HepG2 (cell line): ENCODE measurements around the gene NHP2. TPM values are rescaled to one million over a fixed set of nuclear protein-coding genes. Genes with fewer than 3 reads are reported as not detected.

Experiments
- DRAP1 ChIP-seq: IDR thresholded peaks from 2 replicates; pipeline ENCODE4 v1.6.1; 2016; ENCODE audit warnings: missing genetic modification reagents, missing compliant biosample characterization
- EZH2 ChIP-seq: conservative IDR thresholded peaks from 2 replicates; pipeline ENCODE4 v1.6.1; 2012; ENCODE audit warnings: mild to moderate bottlenecking, low read depth, low read length, moderate library complexity
- GRHL1 ChIP-seq: sonication (generic); formaldehyde crosslinking; conservative IDR thresholded peaks from 2 replicates; pipeline ENCODE4 v1.8.0; 2022; ENCODE audit warnings: missing genetic modification reagents
- HNRNPLL ChIP-seq: fragments of 200-400 bp; formaldehyde crosslinking; IDR thresholded peaks from 2 replicates; pipeline ENCODE4 v1.6.1; 2017; ENCODE audit warnings: mild to moderate bottlenecking, low read depth, low read length; ENCODE audit not compliant: poor library complexity, severe bottlenecking
- NBN ChIP-seq: fragments of 450-650 bp; conservative IDR thresholded peaks from 2 replicates; pipeline ENCODE4 v1.6.1; 2017
- NFKB2 ChIP-seq: sonication (generic); formaldehyde crosslinking; IDR thresholded peaks from 2 replicates; pipeline ENCODE4 v1.4.0; 2020; ENCODE audit warnings: missing genetic modification reagents, borderline replicate concordance
- NR0B2 ChIP-seq: sonication (generic); formaldehyde crosslinking; IDR thresholded peaks from 2 replicates; pipeline ENCODE4 v1.4.0; 2020; ENCODE audit warnings: mild to moderate bottlenecking, missing genetic modification reagents
- STAT6 ChIP-seq: sonication (generic); formaldehyde crosslinking; IDR thresholded peaks from 2 replicates; pipeline ENCODE4 v1.4.0; 2020; ENCODE audit warnings: missing genetic modification reagents, mild to moderate bottlenecking, borderline replicate concordance
- THAP11 ChIP-seq: IDR thresholded peaks from 2 replicates; pipeline ENCODE4 v1.6.1; 2016; ENCODE audit warnings: missing biosample characterization, missing genetic modification reagents
- ZBTB44 ChIP-seq: sonication (generic); formaldehyde crosslinking; IDR thresholded peaks from 2 replicates; pipeline ENCODE4 v1.4.0; 2020; ENCODE audit warnings: missing genetic modification reagents
- ZFP37 ChIP-seq: sonication (generic); formaldehyde crosslinking; IDR thresholded peaks from 2 replicates; pipeline ENCODE4 v1.4.0; 2020; ENCODE audit warnings: missing genetic modification reagents, borderline replicate concordance
- ZNF124 ChIP-seq: sonication (generic); formaldehyde crosslinking; IDR thresholded peaks from 2 replicates; pipeline ENCODE4 v1.4.0; 2020; ENCODE audit warnings: missing genetic modification reagents
- ZNF230 ChIP-seq: sonication (generic); formaldehyde crosslinking; IDR thresholded peaks from 2 replicates; pipeline ENCODE4 v1.4.0; 2020; ENCODE audit warnings: mild to moderate bottlenecking, missing genetic modification reagents
- ZNF280D ChIP-seq: sonication (generic); formaldehyde crosslinking; IDR thresholded peaks from 2 replicates; pipeline ENCODE4 v1.5.1; 2020; ENCODE audit warnings: mild to moderate bottlenecking, missing genetic modification reagents
- ZNF33B ChIP-seq: sonication (generic); formaldehyde crosslinking; IDR thresholded peaks from 2 replicates; pipeline ENCODE4 v1.5.1; 2020; ENCODE audit warnings: mild to moderate bottlenecking, missing genetic modification reagents
- ZNF446 ChIP-seq: sonication (generic); formaldehyde crosslinking; IDR thresholded peaks from 2 replicates; pipeline ENCODE4 v1.5.0; 2020; ENCODE audit warnings: mild to moderate bottlenecking, missing genetic modification reagents
- ZNF639 ChIP-seq: conservative IDR thresholded peaks from 2 replicates; pipeline ENCODE4 v1.6.1; 2018; ENCODE audit warnings: missing genetic modification reagents
- polyA plus RNA-seq, 8 experiments: library from polyadenylated mRNA; depleted of rRNA in 3 of 8; stranded (reverse) in 7 of 8; unstranded in 1 of 8; fragments of >200 nt; fragmentation: Illumina TruSeq in 4 of 8; extraction: Trizol in 4 of 8; gene quantifications; 2 replicates each; pipeline versions ENCODE4 v1.2.1 to v1.2.3, GENCODE V29; 2011 to 2016; ENCODE audit warnings: low read depth in 4 of 8, missing spikeins in 1 of 8, mixed read lengths in 1 of 8; ENCODE audit not compliant: insufficient read depth in 1 of 8
- total RNA-seq, 5 experiments: library from RNA; depleted of rRNA; stranded (reverse); fragments of >200 nt; fragmentation: Illumina TruSeq; extraction: Trizol; gene quantifications; 2 replicates each; pipeline ENCODE4 v1.2.3, GENCODE V29; 2016; ENCODE audit warnings: low read depth in 1 of 5

NHP2 gene
- total and polyA plus RNA-seq, 2 of the 13 experiments (the other 11 are each of a cell fraction or from before 2014, with no cell fraction given), result 56.2 to 96.1 TPM

- TF ChIP-seq GRHL1 (no peak), EZH2 (no peak), NFKB2 (peak; percentile 81; the same call in 1 of the 2 replicates), ZNF124 (CRISPR knock-in tag) (no peak), NR0B2 (peak; percentile 49; the same call in 1 of the 2 replicates), ZNF230 (CRISPR knock-in tag) (no peak), ZNF446 (CRISPR knock-in tag) (no peak), THAP11 (CRISPR knock-in tag) (peak; percentile 53), ZFP37 (CRISPR knock-in tag) (no peak), ZNF280D (CRISPR knock-in tag) (0 out of 2 replicates have a peak, but pooled peaks have one; percentile 59), NBN (no peak), ZNF639 (no peak), DRAP1 (CRISPR knock-in tag) (0 out of 2 replicates have a peak, but pooled peaks have one; percentile 23), STAT6 (CRISPR knock-in tag) (no peak), HNRNPLL (peak; percentile 93), ZBTB44 (no peak), ZNF33B (CRISPR knock-in tag) (0 out of 2 replicates have a peak, but pooled peaks have one; percentile 30)
Observed at GRCh38 chr5:178120607-178121357, 32.9 kb downstream of the NHP2 start (continued).
